Measurements from ENCODE around the gene ADM2. TPM values are rescaled to one million over a fixed set of nuclear protein-coding genes. Genes with fewer than 3 reads are reported as not detected.
A peak's percentile ranks its signal among the peaks of the same experiment; 100 is the strongest.

ADM2 gene
- total and polyA plus RNA-seq, 2 of the 13 experiments (the other 11 are each of a cell fraction or from before 2014, with no cell fraction given) = 1.2 to 3.0 TPM

DNA sequence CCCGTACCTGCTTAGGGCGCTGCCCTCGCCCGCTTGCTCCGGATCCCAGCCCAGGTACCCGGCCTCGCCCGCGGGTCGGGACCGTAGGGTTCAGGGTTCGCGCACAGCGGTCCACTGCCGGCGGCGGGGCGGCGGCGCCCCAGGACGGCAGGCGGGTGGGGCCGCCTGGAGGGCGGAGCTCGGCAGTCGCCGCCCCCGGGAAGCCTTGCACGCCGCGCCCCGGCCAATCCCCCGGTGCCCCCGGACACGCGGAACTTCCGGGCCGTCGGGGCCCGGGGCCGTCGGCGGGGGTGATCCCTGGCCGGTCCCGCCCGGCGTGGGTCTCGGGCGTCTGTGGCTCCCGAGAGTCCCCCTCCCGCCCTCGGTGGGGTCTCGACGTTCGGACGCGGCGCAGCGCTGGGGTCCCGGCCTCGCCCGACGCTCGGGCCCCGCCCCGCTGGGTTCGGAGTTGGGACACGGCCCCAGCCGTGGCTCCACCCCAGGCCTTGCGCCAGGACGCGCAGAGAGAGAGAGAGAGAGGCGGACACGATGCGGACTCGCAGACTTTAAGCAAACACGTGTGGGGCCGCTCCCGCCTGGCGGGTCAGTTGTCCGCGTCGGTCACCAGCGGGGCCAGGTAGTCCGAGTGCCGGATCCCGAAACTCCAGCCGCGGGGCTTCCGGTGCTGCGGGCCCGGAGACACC lies 48.7 kb downstream of the ADM2 start, which contains the start of gene TYMP (continued):
- TF ChIP-seq, protein P1, sequence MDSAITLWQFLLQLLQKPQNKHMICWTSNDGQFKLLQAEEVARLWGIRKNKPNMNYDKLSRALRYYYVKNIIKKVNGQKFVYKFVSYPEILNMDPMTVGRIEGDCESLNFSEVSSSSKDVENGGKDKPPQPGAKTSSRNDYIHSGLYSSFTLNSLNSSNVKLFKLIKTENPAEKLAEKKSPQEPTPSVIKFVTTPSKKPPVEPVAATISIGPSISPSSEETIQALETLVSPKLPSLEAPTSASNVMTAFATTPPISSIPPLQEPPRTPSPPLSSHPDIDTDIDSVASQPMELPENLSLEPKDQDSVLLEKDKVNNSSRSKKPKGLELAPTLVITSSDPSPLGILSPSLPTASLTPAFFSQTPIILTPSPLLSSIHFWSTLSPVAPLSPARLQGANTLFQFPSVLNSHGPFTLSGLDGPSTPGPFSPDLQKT (CRISPR knock-in tag; IDR thresholded peaks at IDR 0.05; ENCODE audit: borderline replicate concordance) = no peak
- peak; percentile 84 for TF ChIP-seq RBFOX2 (IDR thresholded peaks at IDR 0.05; ENCODE audit: low read depth, low read length)
- peak; percentile 62 for TF ChIP-seq RARA (CRISPR knock-in tag; IDR thresholded peaks at IDR 0.05)
- TF ChIP-seq, protein P2, sequence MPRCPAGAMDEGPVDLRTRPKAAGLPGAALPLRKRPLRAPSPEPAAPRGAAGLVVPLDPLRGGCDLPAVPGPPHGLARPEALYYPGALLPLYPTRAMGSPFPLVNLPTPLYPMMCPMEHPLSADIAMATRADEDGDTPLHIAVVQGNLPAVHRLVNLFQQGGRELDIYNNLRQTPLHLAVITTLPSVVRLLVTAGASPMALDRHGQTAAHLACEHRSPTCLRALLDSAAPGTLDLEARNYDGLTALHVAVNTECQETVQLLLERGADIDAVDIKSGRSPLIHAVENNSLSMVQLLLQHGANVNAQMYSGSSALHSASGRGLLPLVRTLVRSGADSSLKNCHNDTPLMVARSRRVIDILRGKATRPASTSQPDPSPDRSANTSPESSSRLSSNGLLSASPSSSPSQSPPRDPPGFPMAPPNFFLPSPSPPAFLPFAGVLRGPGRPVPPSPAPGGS (CRISPR knock-in tag; IDR thresholded peaks at IDR 0.05) = 0 out of 2 replicates have a peak, but pooled peaks have one; percentile 7
- no peak for TF ChIP-seq FOXP1 (IDR thresholded peaks at IDR 0.05)
- TF ChIP-seq FOXP1 (CRISPR knock-in tag; IDR thresholded peaks at IDR 0.05) = 0 out of 2 replicates have a peak, but pooled peaks have one; percentile 12
- TF ChIP-seq, protein P3, sequence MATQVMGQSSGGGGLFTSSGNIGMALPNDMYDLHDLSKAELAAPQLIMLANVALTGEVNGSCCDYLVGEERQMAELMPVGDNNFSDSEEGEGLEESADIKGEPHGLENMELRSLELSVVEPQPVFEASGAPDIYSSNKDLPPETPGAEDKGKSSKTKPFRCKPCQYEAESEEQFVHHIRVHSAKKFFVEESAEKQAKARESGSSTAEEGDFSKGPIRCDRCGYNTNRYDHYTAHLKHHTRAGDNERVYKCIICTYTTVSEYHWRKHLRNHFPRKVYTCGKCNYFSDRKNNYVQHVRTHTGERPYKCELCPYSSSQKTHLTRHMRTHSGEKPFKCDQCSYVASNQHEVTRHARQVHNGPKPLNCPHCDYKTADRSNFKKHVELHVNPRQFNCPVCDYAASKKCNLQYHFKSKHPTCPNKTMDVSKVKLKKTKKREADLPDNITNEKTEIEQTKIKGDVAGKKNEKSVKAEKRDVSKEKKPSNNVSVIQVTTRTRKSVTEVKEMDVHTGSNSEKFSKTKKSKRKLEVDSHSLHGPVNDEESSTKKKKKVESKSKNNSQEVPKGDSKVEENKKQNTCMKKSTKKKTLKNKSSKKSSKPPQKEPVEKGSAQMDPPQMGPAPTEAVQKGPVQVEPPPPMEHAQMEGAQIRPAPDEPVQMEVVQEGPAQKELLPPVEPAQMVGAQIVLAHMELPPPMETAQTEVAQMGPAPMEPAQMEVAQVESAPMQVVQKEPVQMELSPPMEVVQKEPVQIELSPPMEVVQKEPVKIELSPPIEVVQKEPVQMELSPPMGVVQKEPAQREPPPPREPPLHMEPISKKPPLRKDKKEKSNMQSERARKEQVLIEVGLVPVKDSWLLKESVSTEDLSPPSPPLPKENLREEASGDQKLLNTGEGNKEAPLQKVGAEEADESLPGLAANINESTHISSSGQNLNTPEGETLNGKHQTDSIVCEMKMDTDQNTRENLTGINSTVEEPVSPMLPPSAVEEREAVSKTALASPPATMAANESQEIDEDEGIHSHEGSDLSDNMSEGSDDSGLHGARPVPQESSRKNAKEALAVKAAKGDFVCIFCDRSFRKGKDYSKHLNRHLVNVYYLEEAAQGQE (IDR thresholded peaks at IDR 0.05; ENCODE audit: borderline replicate concordance in 1 of 2, low read depth in 1 of 2, low read length in 2 of 2) = no peak
- TF ChIP-seq ZNF607 (CRISPR knock-in tag; IDR thresholded peaks at IDR 0.05; ENCODE audit: borderline replicate concordance) = no peak; the same call in 1 of the 2 replicates
- TF ChIP-seq, protein P4, sequence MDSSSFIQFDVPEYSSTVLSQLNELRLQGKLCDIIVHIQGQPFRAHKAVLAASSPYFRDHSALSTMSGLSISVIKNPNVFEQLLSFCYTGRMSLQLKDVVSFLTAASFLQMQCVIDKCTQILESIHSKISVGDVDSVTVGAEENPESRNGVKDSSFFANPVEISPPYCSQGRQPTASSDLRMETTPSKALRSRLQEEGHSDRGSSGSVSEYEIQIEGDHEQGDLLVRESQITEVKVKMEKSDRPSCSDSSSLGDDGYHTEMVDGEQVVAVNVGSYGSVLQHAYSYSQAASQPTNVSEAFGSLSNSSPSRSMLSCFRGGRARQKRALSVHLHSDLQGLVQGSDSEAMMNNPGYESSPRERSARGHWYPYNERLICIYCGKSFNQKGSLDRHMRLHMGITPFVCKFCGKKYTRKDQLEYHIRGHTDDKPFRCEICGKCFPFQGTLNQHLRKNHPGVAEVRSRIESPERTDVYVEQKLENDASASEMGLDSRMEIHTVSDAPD (CRISPR knock-in tag; IDR thresholded peaks at IDR 0.05) = no peak
- TF ChIP-seq KAT8 (CRISPR knock-in tag; IDR thresholded peaks at IDR 0.05) = peak; percentile 35; the same call in 1 of the 2 replicates
- no peak for TF ChIP-seq ZNF816 (CRISPR knock-in tag; IDR thresholded peaks at IDR 0.05; ENCODE audit: borderline replicate concordance)
- no peak for TF ChIP-seq ZNF614 (CRISPR knock-in tag; IDR thresholded peaks at IDR 0.05; ENCODE audit: borderline replicate concordance)
- peak; percentile 68; the same call in 1 of the 2 replicates for TF ChIP-seq ZNF552 (CRISPR knock-in tag; IDR thresholded peaks at IDR 0.05; ENCODE audit: borderline replicate concordance)
- TF ChIP-seq ZNF629 (CRISPR knock-in tag; conservative IDR thresholded peaks at IDR 0.05) = peak; percentile 49; the same call in 1 of the 2 replicates
- TF ChIP-seq EHMT2 (IDR thresholded peaks at IDR 0.05; ENCODE audit: borderline replicate concordance, low read depth, low read length) = no peak
- TF ChIP-seq ZNF326 (CRISPR knock-in tag; IDR thresholded peaks at IDR 0.05; ENCODE audit: borderline replicate concordance) = no peak; the same call in 1 of the 2 replicates
- TF ChIP-seq, protein P5, sequence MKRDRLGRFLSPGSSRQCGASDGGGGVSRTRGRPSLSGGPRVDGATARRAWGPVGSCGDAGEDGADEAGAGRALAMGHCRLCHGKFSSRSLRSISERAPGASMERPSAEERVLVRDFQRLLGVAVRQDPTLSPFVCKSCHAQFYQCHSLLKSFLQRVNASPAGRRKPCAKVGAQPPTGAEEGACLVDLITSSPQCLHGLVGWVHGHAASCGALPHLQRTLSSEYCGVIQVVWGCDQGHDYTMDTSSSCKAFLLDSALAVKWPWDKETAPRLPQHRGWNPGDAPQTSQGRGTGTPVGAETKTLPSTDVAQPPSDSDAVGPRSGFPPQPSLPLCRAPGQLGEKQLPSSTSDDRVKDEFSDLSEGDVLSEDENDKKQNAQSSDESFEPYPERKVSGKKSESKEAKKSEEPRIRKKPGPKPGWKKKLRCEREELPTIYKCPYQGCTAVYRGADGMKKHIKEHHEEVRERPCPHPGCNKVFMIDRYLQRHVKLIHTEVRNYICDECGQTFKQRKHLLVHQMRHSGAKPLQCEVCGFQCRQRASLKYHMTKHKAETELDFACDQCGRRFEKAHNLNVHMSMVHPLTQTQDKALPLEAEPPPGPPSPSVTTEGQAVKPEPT (CRISPR knock-in tag; IDR thresholded peaks at IDR 0.05; ENCODE audit: low read depth) = 0 out of 2 replicates have a peak, but pooled peaks have one; percentile 52
- no peak for TF ChIP-seq RARG (CRISPR knock-in tag; IDR thresholded peaks at IDR 0.05; ENCODE audit: low read depth)

Data from HepG2 (cell line).